MM.1S (cell line): Measurements from ENCODE around the gene NAPG.

Experiments used
- DNase-seq: peaks from one replicate; pipeline ENCODE4 v3.0.0-alpha.2; 2015
- H2AFZ ChIP-seq: fragments of 300-600 bp; sonication (generic); 2 replicates; pipeline ENCODE4 v1.6.0; 2016; ENCODE audit warnings: antibody characterized with exemption, low read length
- H3F3A ChIP-seq: fragments of 300-600 bp; sonication (generic); 2 replicates; pipeline ENCODE4 v1.6.1; 2016; ENCODE audit warnings: mild to moderate bottlenecking, antibody characterized with exemption, low read length, moderate library complexity, mixed read lengths; ENCODE audit not compliant: insufficient read depth
- H3K27ac ChIP-seq: fragments of 300-600 bp; sonication (generic); 2 replicates; pipeline ENCODE4 v1.5.1; 2016; ENCODE audit warnings: mild to moderate bottlenecking, low read length
- H3K27me3 ChIP-seq: fragments of 300-600 bp; sonication (generic); replicated peaks from 2 replicates; pipeline ENCODE4 v1.6.0; 2016; ENCODE audit warnings: low read length; ENCODE audit not compliant: insufficient read depth
- H3K36me3 ChIP-seq: fragments of 300-600 bp; sonication (generic); replicated peaks from 2 replicates; pipeline ENCODE4 v1.6.1; 2016; ENCODE audit warnings: mild to moderate bottlenecking, low read length, mixed read lengths; ENCODE audit not compliant: insufficient read depth
- H3K4me1 ChIP-seq: fragments of 300-600 bp; sonication (generic); 2 replicates; pipeline ENCODE4 v1.6.1; 2016; ENCODE audit warnings: low read length, mixed read lengths
- H3K4me2 ChIP-seq: fragments of 300-600 bp; sonication (generic); 2 replicates; pipeline ENCODE4 v1.6.0; 2016; ENCODE audit warnings: low read depth, low read length
- H3K4me3 ChIP-seq: fragments of 300-600 bp; sonication (generic); 2 replicates; pipeline ENCODE4 v1.5.1; 2016; ENCODE audit warnings: low read length, mixed read lengths
- H3K79me2 ChIP-seq: fragments of 300-600 bp; sonication (generic); 2 replicates; pipeline ENCODE4 v1.6.1; 2016; ENCODE audit warnings: mixed run types, low read length, mixed read lengths
- H3K9ac ChIP-seq: fragments of 300-600 bp; sonication (generic); 2 replicates; pipeline ENCODE4 v1.6.1; 2016; ENCODE audit warnings: low read length, mixed read lengths
- H3K9me2 ChIP-seq: fragments of 300-600 bp; sonication (generic); replicated peaks from 2 replicates; pipeline ENCODE4 v1.6.1; 2016; ENCODE audit warnings: mild to moderate bottlenecking, low read length, mixed read lengths; ENCODE audit not compliant: insufficient read depth
- H3K9me3 ChIP-seq: fragments of 300-600 bp; sonication (generic); replicated peaks from 2 replicates; pipeline ENCODE4 v1.6.1; 2016; ENCODE audit warnings: mild to moderate bottlenecking, low read length, mixed read lengths; ENCODE audit not compliant: insufficient read depth
- H4K20me1 ChIP-seq: fragments of 300-600 bp; sonication (generic); 2 replicates; pipeline ENCODE4 v1.6.1; 2016; ENCODE audit warnings: mild to moderate bottlenecking, low read length, moderate library complexity, mixed read lengths; ENCODE audit not compliant: insufficient read depth
- CTCF ChIP-seq: fragments of 300-600 bp; sonication (generic); IDR thresholded peaks from 2 replicates; pipeline ENCODE4 v1.5.1; 2016; ENCODE audit warnings: antibody characterized with exemption, low read length, mixed read lengths
- EZH2 ChIP-seq: fragments of 300-600 bp; sonication (generic); optimal IDR thresholded peaks from 2 replicates; pipeline ENCODE3; 2017; ENCODE audit warnings: low read depth, mild to moderate bottlenecking, antibody characterized with exemption, low read length, mixed read lengths
- EZH2phosphoT487 ChIP-seq: fragments of 300-600 bp; sonication (generic); IDR thresholded peaks from 2 replicates; pipeline ENCODE4 v1.6.1; 2018; ENCODE audit warnings: antibody characterized with exemption, low read length

NAPG gene

GRCh38 chr18:10579079-10579867, 53.4 kb downstream of the NAPG start:
- no peak overlapping the region for H3K9ac ChIP-seq
- H3F3A ChIP-seq = no peaks in the 10 kb centered on the region
- no peaks in the 10 kb centered on the region for H3K4me1 ChIP-seq
- H3K27ac ChIP-seq = no peak overlapping the region
- no peaks in the 10 kb centered on the region for H4K20me1 ChIP-seq
- H3K9me3 ChIP-seq = no peaks in the 10 kb centered on the region
- no peak for TF ChIP-seq EZH2phosphoT487
- TF ChIP-seq CTCF = no peak
- TF ChIP-seq EZH2 = no peak
- no peak overlapping the region for H2AFZ ChIP-seq
- no peak for DNase-seq
- peaks cover 3% of the 10 kb centered on the region; the same call in 1 of the 2 replicates for H3K36me3 ChIP-seq
- no peak overlapping the region for H3K4me2 ChIP-seq
- H3K4me3 ChIP-seq = no peak overlapping the region
- H3K9me2 ChIP-seq = no peaks in the 10 kb centered on the region
- H3K27me3 ChIP-seq = no peaks in the 10 kb centered on the region
- no peaks in the 10 kb centered on the region for H3K79me2 ChIP-seq

GRCh38 chr18:10580215-10580614, 54.4 kb downstream of the NAPG start:
- no peaks in the 10 kb centered on the region for H3F3A ChIP-seq
- no peak overlapping the region for H2AFZ ChIP-seq
- no peaks in the 10 kb centered on the region for H3K27me3 ChIP-seq
- H3K9ac ChIP-seq = no peak overlapping the region
- H3K9me2 ChIP-seq = no peaks in the 10 kb centered on the region
- no peaks in the 10 kb centered on the region for H3K79me2 ChIP-seq
- no peak for TF ChIP-seq EZH2phosphoT487
- H3K4me1 ChIP-seq = no peaks in the 10 kb centered on the region
- H3K27ac ChIP-seq = no peak overlapping the region
- H3K36me3 ChIP-seq = peaks cover 3% of the 10 kb centered on the region; the same call in 1 of the 2 replicates
- no peak overlapping the region for H3K4me2 ChIP-seq
- H3K9me3 ChIP-seq = no peaks in the 10 kb centered on the region
- no peak overlapping the region for H3K4me3 ChIP-seq
- DNase-seq = no peak
- H4K20me1 ChIP-seq = no peaks in the 10 kb centered on the region

GRCh38 chr18:10585260-10585659, 59.4 kb downstream of the NAPG start:
- Histone ChIP-seq H3K9me3 (no peaks in the 10 kb centered on the region), H3K9me2 (no peaks in the 10 kb centered on the region), H3K27me3 (no peaks in the 10 kb centered on the region), H3K4me2 (no peak overlapping the region), H3K79me2 (no peaks in the 10 kb centered on the region), H2AFZ (no peak overlapping the region), H3K9ac (no peak overlapping the region), H3F3A (no peaks in the 10 kb centered on the region), H3K36me3 (peaks cover 3% of the 10 kb centered on the region; the same call in 1 of the 2 replicates), H3K4me1 (no peaks in the 10 kb centered on the region), H3K27ac (no peak overlapping the region), H3K4me3 (no peak overlapping the region), H4K20me1 (no peaks in the 10 kb centered on the region)
- no peak for DNase-seq
- no peak for TF ChIP-seq CTCF
- TF ChIP-seq EZH2phosphoT487 = no peak
- TF ChIP-seq EZH2 = no peak

GRCh38 chr18:10588975-10589374, 63.1 kb downstream of the NAPG start:
- Histone ChIP-seq H3K4me1 (no peaks in the 10 kb centered on the region), H2AFZ (no peak overlapping the region), H3K9me2 (no peaks in the 10 kb centered on the region), H3K9me3 (no peaks in the 10 kb centered on the region), H3F3A (no peaks in the 10 kb centered on the region), H3K4me2 (no peak overlapping the region), H3K4me3 (no peak overlapping the region), H3K79me2 (no peaks in the 10 kb centered on the region), H3K27me3 (no peaks in the 10 kb centered on the region), H3K9ac (no peak overlapping the region), H3K36me3 (no peaks in the 10 kb centered on the region), H3K27ac (no peak overlapping the region), H4K20me1 (no peaks in the 10 kb centered on the region)
- no peak for DNase-seq
- no peak for TF ChIP-seq EZH2
- no peak for TF ChIP-seq CTCF
- no peak for TF ChIP-seq EZH2phosphoT487
